HTR-8/SVneo (cell line): ENCODE measurements around the gene NECAB2.

Source experiments
- DNase-seq: peaks from one replicate; pipeline ENCODE4 v3.0.0; 2011; ENCODE audit warnings: low spot score, mixed read lengths; ENCODE audit not compliant: insufficient read length
- FAIRE-seq: peaks from 2 replicates; lab custom pipeline; 2011; peaks lifted over from hg19 to GRCh38; lab: Jason Lieb, UNC

The NECAB2 gene

DNA sequence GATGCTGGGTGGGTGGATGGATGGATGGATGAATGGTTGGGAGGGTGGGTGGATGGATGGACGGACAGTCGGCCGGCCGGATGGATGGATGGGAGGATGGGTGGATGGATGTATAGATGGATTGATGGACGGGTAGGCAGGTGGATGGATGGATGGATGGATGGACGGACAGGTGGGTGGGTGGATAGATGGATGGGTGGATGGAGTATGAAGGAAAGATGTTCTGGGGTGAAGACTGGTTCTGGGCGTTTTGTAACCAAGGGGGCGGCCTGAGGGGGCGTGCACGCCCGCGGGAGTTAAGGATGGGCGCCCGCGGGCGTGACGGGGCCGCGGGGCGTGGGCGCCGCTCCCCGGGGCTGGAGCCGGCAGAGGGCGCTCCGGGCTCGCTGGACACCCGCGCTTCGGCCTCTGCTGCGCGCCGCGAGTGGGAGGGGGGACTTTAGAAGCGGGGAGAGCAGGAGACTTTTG is at the start of gene NECAB2:
TSS of gene NECAB2 (plus strand) at position 407 of the 468 bp plus-strand sequence. CDS start 405 bp downstream, outside the sequence.
- DNase-seq, result peak; percentile 78
- peak; percentile 88 for FAIRE-seq

DNA sequence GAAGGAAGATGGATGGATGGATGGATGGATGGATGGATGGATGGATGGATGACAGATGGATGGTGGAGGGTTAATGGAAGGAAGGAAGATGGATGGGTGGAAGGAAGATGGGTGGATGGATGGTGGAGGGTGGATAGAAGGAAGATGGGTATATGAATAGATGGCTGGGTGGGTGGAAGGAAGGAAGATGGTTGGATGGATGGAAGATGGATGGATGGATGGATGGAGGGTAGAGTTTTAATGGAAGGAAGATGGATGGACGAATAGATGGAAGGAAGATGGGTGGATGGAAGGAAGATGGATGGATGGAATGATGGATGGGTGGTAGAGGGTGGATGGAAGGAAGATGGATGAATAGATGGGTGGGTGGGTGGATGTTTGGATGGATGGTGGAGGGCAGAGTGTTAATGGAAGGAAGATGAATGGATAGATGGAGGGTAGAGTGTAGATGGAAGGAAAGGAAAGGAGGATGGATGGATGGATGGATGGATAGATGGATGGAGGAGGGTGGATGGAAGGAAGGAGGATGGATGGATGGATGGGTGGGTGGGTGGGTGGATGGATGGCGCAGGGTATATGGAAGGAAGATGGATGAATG is 47.1 kb upstream of the NECAB2 start:
- FAIRE-seq, result no peak
- DNase-seq, result no peak

DNA sequence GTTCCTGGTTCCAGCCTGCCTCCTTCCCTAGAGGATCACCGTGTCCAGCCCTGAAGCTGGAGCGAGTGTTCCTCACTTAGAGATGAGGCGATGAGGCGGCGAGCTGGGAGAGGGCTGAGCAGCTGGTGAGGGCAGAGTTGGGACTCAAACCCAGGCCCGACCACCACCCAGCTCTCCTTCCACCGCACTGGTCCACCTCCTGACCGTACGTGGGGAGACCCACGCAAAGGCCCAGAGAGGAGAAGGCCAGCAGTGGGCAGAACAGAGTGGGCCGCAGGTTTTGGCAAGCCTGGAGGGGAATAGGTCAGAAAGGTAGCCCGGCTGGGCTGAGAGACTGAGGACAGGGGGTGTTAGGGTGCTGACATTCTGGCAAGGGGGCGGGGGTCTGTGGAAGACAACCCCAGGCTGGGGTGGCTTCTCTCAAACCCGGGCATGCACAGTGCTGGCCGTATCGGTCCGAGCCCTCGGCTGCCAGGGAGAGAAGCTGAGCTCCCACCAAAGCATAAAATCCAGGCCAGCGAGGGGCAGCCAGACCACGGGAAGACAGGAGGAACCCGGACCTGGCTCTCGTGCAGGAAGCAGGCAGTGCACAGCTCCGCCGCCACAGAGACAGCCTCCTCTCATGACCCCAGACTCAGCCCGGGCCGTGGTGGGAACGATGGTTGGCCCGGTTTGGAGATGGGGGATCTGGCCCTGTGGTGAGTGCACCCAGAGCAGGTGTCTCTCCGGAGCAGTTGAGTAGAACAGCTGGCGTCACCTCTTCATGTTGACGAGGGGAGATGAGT is 44.3 kb upstream of the NECAB2 start:
- DNase-seq (no peak), FAIRE-seq (no peak)

DNA sequence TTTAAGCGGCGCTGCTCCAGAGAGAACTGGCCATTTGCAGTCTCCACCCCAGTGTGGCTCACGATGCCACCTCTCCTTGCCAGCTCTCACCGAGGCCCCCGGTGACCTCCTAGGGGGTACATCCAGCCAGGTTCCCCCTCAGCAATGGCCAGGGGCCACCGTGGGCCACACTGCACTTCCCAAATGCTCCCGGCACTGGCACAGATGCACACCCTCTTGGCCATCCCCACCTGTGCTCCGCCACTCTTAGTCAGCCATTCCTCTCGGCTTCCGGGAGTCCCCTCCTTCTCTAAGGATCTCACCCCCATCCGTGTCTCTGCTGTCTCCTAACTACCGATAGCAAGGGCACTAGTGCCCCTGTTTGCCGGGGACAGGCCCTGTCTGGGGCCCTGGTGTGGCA is 43.4 kb upstream of the NECAB2 start:
- no peak for DNase-seq
- FAIRE-seq, result no peak

DNA sequence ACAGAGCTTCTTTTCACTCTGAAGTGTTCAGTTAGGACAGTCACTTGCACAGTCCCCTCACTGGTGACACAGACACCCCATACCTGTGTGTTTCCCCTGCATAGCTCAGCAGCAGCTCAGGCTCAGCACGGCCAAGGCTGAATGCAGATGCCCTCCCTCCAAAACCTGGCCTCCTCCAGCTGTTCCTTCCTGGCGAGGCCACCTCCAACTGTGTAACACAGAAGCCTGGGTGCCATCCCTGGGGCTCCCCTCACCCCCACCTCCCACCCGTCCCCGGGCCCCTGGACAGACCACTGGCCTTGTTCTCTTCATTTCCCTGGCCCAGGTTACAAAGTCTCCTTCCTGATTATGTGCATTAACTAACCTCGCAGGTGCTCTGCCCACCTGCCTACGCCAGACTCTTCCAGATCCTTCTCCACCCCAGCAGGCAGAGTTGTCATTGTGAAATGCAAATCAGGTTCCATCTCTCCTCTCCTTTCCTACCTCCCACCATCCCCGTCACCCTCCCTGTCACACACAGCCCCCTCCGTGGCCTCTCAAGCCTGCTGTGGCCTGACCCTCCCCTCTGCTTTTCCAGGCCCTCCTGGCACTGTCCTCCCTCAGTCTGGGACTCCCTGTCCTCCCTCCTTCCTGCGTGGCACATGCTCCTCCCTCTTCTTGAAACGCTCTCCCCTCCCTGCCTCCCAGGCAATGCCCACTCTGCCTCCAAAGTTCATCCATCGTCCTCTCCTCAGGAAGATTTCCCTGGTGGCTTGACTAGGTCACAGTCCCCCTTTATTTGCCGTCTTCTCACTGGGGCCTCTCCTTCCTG is 42.7 kb upstream of the NECAB2 start:
- DNase-seq, result no peak
- FAIRE-seq, result no peak

DNA sequence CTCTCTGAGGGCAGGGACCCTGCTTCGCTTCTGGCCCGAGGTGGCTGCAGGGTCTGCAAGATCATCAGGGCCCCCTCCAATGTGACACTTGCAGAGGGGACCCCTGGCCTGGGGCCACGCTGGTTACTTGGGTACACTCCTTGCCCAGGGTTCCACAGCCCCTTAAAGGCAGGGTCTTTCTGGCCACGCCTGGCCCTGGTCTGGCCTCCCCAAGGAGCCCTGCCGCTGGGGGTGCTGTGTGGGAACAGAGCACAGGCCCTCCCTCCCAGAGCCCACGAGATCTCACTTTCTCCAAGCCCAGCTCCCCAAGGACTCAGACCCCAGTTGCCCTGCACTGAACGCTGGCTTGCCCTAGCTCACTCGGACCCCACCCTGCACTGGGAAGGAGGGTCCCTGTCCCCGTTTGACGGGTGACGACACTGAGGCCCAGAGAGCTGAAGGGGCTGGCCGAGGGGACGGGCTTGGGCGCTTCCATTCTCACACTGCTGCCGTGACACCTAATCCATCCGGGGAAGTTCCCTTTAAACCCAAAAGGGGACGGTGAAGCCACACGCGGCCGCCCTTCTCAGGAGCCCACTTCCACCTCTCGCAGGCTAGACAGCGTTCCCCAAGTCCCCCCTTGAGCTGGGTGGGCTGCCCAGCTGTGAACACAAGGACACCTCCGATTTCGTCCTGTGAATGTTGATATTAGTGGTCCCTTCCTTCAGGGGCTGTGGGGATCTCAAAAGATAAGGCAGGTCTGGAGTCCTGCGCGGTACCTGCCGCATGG is 41.9 kb upstream of the NECAB2 start:
- FAIRE-seq (peak; percentile 28), DNase-seq (no peak)

DNA sequence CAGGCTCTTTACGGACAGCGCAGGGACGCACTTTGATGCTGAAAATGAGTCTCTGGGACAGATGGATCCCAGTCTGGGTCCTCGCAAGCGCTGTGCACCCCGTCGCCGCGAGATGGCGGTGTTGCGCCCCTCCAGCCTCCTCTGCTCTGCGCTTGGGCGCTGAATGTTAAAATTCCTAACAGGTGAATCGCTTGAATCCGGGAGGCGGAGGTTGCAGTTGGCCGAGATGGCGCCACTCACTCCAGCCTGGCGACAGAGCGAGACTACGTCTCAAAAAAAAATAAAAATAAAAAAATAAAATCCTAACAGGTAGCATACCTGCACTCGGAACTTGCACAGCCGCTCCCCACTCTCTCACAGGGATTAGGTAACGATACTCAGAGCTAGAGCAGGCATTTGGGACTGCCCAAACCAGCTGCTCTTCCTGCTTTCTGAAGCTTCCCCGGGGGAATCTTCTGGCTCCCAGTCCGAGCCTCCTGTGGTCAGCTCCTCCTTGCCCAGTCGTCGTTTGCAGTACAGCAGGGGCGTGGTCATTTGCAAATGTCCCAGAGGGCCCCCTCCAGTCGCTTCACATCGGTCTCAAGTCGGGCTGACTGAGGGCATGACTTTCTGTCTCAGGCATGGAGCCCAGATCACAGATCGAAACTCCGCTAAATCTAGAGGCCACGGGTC is 41.2 kb upstream of the NECAB2 start:
- FAIRE-seq, result peak; percentile 96
- DNase-seq, result peak; percentile 92

DNA sequence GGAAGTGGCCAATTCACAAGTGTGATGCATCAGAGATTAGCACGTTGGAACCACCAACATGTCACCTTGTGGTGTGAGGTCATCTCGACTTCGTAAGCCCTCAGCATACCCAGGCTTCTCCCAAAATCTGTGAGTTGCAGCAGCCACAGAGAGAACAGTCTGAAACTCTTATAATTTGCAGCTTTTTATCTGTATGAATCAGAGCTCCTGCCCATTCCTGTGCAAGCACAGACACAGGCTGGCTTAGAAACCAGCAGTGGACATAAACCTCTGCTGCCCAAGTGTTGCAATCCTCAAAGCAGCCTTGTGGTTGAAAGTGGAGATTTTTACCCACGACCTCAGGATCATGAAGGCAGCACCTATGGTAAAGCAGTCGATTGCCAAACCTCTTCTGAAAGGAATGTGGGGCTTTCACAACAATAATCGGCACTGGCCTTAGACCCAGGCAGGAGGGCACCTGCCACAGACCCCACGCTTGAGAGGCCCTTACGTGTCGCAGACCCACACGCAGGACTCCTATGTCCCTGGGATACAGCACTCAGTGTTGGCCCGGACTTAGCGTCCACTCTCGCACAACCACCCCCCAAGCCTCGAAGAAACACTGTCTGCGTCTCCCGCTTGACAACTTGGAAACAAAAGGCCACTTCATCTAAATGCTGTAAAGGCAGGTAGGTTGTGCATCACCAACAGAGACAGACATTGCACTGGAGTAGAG is 39.5 kb upstream of the NECAB2 start:
- FAIRE-seq, result no peak

DNA sequence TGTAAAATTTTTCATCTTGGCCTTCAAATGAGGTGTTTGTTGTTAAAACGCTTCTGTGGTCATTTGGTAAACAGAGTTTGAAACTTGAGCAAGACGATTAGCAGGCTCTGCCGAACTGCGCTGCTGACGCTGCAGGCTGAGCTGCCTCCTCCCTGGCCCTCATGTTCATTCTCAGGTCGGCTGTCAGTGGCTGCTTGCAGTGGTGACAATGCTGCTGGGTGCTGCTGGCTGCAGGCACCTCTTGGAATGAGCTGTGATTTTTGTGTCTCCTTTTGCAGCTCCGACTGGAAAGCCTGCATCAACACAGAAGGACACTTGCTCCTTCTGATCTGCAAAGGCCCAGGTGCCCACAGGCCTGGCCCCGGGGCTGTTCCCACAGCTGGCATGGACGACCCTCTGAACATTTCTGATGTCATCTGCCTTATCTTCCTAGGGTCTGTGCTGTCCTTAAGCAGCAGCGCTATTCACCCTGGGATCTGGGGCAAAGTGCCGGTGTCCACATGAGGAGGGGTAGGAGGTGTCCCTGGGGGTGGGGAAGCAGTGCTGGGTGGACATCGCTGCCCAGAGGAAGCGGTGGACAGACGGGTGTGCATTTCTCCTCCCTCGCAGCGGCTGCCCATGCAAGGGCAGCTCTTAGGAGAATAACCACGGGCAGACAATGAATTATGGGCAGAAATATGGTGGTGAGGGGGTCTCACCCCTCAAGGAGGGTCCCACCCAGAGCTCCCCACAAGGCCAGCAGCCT is 38.1 kb upstream of the NECAB2 start:
- DNase-seq (no peak), FAIRE-seq (no peak)

More for the DNA sequence above, 39.5 kb upstream of the NECAB2 start:
- peak; percentile 29 for DNase-seq

DNA sequence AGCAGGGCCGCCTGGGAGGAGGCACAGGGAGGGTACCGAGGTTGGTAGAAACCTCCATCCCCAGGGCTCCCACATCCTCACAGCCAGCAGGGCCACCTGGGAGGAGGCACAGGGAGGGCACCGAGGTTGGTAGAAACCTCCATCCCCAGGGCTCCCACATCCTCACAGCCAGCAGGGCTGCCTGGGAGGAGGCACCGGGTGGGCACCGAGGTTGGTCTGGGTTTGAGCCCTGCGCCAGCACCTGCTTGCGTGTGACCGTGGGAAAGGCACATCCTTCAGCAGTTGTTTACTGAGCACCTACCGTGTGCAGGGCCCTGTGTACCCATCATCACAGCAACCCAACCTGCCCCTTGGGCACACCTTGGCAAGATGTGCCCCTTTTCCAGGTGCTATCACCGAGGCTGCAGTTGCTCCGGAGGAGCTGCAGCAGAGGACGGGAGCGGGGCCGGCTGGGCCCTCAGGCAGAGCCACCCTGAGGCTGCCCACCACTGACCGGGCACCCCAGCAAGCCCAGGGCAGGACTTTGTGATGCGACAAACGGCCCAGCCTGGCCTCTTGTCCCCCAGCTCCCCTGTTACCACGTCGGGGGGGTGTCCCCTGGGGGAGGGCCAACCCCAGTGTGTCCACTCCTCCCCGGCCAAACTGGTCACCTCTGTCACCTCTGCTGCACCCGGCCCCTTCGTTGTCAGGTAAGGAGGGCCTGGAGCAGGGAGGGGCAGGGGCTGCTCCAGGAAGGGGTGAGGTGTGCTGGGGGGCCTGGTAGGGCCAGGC is 37.1 kb upstream of the NECAB2 start:
- FAIRE-seq, result peak; percentile 55
- DNase-seq, result no peak

DNA sequence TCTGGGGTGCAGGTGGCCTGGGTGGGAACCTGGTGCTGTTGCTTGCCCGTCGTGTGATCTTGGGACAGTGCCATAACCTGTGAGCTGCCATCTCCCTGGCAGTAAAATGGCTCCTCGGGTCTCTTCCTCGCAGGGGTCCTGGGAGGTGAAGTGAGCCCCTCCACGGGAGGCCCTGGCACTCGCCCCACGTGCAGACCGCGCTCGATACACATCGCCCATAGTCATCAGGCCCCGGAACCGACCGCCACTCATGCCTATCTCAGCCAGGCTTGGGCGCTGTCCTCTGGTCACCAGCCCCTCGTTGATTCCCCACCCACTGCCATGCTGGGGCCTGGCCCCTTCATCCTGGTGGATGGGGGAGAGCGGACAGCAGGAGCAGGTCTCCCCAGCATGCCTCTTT is 36.5 kb upstream of the NECAB2 start:
- DNase-seq (no peak), FAIRE-seq (no peak)

DNA sequence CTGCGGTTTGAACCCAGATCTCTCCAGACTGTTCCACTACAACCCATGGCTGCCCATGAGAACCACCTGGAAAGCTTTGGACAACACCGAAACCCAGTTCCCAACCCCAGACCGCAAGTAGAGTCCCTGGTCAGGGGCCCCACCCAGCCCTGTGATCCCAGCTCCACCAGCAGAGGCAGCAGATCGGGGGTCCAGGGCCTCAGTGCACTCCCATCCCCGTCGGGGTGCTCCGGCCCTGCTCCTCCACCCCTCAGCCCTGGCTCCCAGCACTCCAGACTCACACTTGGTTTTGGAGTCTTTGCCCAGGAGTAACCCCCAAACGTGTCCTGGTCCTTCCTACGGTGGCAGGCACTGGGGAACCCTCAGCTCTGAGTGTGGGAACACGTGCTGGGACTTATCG is 35.7 kb upstream of the NECAB2 start:
- DNase-seq (no peak), FAIRE-seq (no peak)

DNA sequence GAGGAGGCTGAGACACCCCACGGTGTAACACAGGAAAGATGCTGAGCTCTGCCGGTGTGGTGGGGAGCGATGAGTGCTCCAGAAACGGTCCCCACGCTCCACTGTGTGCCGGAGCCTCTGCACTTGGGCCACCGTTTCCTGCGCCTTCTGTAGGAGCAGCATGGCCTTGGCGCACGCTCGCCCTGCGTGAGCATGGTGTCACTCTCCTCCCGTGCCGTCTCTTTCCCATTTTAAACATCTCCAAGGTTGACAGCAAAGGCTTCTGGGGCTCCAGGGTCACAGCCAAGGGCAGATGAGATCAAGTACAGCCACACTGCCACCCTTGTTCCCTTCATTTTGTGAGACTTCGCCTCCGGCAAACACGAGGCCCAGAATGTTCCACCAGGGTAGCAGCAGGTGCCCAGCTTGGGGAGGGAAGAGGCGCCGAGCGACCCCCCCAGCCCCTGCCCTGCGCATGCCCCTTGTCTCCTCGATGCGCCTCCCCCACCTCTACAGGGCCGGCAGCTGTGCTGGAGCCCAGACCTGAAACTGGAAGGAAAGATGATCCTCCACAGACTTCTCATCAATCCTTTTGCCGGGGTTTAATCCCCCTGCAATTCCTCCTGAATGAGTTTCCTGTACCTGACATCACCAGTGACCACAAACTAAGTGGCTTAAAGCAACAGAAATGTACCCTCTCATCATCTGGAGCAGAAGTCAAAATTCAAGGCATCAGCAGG is 34.9 kb upstream of the NECAB2 start:
- no peak for DNase-seq
- FAIRE-seq, result peak; percentile 76

DNA sequence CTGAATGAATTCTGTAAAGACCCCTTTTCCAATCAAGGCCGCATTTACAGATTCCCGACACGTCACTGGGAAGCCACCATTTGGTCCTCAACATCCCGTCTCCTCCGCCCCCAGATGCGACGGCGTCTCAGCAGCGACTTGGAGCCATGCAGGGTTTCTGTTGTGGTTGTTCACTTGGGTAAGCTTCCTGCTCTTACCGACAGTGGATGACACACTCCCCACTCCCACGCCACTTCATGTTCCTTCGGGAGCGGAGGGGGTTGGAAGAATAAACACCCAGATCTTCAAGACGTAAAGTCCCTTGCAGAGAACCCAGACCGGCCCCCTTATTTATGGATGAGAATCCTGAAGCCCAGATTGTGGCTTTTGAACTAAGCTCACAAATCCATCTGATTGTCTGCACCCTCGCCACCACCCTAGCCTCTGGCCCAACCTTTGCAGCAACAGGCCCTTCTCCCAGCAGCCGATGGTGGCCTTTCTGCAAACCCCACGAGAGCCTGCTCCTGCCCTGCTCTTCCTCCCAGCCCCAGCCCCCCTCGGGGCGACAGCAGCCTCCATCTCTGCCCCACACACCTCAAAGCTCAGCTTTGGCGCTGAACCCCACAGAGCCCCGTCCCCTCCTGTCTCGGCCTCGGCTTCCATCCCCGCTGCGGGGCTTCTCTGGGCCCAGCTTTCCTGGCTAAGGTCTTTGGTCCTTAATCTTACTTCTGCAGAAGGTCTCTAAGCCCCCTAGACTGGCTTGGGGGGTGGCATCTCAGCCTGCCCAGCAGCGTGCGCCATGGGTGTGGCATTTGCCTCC is 34.0 kb upstream of the NECAB2 start:
- DNase-seq (no peak), FAIRE-seq (no peak)

DNA sequence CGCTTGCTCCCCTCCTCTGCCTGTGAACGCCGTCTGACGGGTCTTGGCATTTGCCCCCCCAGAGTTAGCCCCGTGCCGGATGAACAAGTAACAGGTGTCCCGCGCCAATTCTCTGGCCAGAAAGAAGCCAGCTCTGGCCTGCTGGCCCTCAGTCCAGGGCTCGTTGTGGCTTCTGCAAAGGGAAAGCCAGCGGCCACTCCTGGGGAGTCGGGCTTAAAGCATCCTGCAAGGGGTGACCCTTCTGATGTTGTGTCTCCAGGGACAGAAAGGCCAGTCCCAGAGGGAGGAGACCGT is 33.4 kb upstream of the NECAB2 start:
- no peak for FAIRE-seq

More for the DNA sequence above, 33.4 kb upstream of the NECAB2 start:
- no peak for DNase-seq
